Adipocyte (in vitro differentiated cells): ENCODE data around the gene CASKIN1.

Source experiments
- DNase-seq: peaks from one replicate; pipeline ENCODE4 v3.0.0-alpha.2; 2015; ENCODE audit warnings: low read depth
- H3K27me3 ChIP-seq: replicated peaks from 2 replicates; pipeline ENCODE4 v1.7.0; 2013; ENCODE audit warnings: mild to moderate bottlenecking, low read length, moderate library complexity; ENCODE audit not compliant: control insufficient read depth, insufficient read depth
- H3K36me3 ChIP-seq: 2 replicates; pipeline ENCODE4 v1.7.0; 2013; ENCODE audit warnings: low read length, mild to moderate bottlenecking, moderate library complexity; ENCODE audit not compliant: control insufficient read depth, insufficient read depth, severe bottlenecking
- H3K4me1 ChIP-seq: 2 replicates; pipeline ENCODE4 v1.7.0; 2013; ENCODE audit warnings: mild to moderate bottlenecking, low read length, moderate library complexity; ENCODE audit not compliant: control insufficient read depth, insufficient read depth
- H3K4me3 ChIP-seq: 2 replicates; pipeline ENCODE4 v1.7.0; 2013; ENCODE audit warnings: mild to moderate bottlenecking, low read length, moderate library complexity
- H3K9ac ChIP-seq: 2 replicates; pipeline ENCODE4 v1.7.0; 2013; ENCODE audit warnings: mild to moderate bottlenecking, low read length, moderate library complexity
- H3K9me3 ChIP-seq: 2 replicates; pipeline ENCODE4 v1.7.0; 2013; ENCODE audit warnings: mild to moderate bottlenecking, low read length, moderate library complexity; ENCODE audit not compliant: control insufficient read depth

CASKIN1 gene

GRCh38 chr16:2196981-2197511, 641 bp upstream of the CASKIN1 start:
- Histone ChIP-seq H3K36me3 (no peaks in the 10 kb centered on the region), H3K27me3 (peaks cover 51% of the 10 kb centered on the region), H3K4me1 (no peaks in the 10 kb centered on the region), H3K4me3 (no peak overlapping the region), H3K9ac (no peak overlapping the region), H3K9me3 (peaks cover 9% of the 10 kb centered on the region)
- no peak for DNase-seq

DNA sequence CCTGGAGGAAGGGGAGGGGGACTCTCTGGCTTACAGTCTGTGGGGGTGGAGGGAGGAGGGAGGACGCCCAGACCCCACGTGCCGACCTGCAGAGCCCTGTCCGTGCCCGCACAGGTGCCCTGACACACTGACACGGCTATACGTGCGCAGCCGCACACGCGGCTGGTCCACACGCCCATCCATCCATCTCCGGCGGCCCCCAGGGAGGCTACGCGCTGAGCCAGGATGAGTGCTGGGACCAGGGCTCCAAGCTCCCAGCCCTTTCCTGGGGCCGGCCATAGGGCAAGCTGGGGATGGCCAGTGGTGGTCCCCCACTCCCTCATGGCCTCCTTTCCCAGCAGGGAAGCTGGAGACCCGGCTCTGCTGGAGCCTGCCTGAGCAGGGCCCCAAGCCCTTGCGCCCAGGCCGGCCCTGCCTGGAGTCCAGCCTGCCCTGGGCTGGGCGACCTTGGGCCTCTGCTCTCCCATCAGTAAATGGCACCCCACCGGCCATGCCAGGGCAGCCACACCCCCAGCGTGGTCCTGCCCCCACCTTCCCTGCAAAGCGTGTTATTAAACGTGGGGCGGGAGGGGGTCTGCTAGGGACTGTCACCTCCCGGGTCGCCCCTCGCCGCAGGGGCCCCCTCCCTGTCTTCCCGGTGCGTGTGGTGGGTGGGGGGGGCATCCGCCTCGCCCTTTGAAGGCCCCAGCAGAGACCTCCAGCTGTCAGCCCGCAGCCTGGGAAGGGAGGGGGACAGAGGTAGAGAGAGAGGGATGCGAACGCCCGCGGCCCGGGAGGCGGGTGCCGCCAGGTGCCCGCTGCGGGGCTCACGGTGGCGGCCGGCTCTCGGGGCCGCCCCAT, 863 bp downstream of the CASKIN1 start:
- no peaks in the 10 kb centered on the region for H3K36me3 ChIP-seq
- H3K9ac ChIP-seq: no peak overlapping the region
- H3K9me3 ChIP-seq: peaks cover 6% of the 10 kb centered on the region
- DNase-seq: peak; percentile 5
- no peaks in the 10 kb centered on the region for H3K4me1 ChIP-seq
- H3K27me3 ChIP-seq: peaks cover 54% of the 10 kb centered on the region
- H3K4me3 ChIP-seq: no peak overlapping the region

- DNase-seq: peak; percentile 21
- Histone ChIP-seq H3K9me3 (no peaks in the 10 kb centered on the region), H3K27me3 (peaks cover 53% of the 10 kb centered on the region), H3K9ac (no peak overlapping the region), H3K36me3 (no peaks in the 10 kb centered on the region), H3K4me1 (no peaks in the 10 kb centered on the region), H3K4me3 (no peak overlapping the region)
Observed at GRCh38 chr16:2194852-2195321, 1.5 kb downstream of the CASKIN1 start.

GRCh38 chr16:2194166-2194834, 2.1 kb downstream of the CASKIN1 start:
- H3K4me3 ChIP-seq: no peak overlapping the region
- no peaks in the 10 kb centered on the region for H3K9me3 ChIP-seq
- no peak overlapping the region for H3K9ac ChIP-seq
- no peaks in the 10 kb centered on the region for H3K4me1 ChIP-seq
- peak; percentile 30 for DNase-seq
- H3K36me3 ChIP-seq: no peaks in the 10 kb centered on the region
- peaks cover 48% of the 10 kb centered on the region for H3K27me3 ChIP-seq

GRCh38 chr16:2191446-2191706, 5.0 kb downstream of the CASKIN1 start:
- no peaks in the 10 kb centered on the region for H3K4me1 ChIP-seq
- H3K4me3 ChIP-seq: no peak overlapping the region
- H3K36me3 ChIP-seq: no peaks in the 10 kb centered on the region
- H3K9ac ChIP-seq: no peak overlapping the region
- no peaks in the 10 kb centered on the region for H3K9me3 ChIP-seq
- DNase-seq: no peak
- H3K27me3 ChIP-seq: peaks cover 27% of the 10 kb centered on the region

DNA sequence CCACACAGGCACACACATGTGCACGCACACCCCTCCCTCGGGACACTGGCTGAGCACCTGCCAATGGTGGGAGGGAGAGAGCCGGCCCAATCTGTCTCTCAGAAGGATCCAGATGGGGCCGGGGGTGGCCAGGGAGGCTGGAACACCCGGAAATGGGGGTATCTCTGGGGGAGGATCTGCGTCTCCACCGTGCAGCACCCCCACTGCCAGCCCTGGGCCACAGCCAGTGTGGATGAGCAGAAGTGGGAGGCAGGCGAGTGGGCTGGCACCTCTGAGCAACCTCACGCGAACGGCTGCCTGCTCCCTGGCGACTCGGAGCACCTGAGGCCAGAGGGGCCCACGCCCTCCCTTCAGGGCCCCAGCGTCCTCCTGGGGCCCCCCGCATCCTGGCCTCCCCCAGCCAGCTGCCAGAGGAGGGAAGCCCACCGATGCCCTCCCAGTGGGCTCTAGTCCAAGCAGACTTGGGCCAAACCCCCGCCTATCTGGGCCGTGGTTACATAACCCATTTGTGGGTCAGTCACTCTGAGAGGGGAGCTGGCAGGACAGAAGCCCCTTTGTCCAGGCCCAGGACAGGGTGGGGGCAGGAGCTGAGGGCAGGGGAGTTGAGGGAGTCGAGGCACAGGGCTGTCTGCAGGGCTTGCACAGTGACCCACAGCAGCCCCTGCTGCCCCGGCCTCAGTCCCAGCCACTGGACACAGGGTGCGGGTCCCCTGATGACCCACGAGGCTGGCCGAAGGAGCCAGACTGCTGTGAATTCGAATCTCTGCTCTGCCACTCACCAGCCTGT, 5.6 kb downstream of the CASKIN1 start:
- Histone ChIP-seq H3K4me1 (no peaks in the 10 kb centered on the region), H3K4me3 (no peak overlapping the region), H3K27me3 (peaks cover 27% of the 10 kb centered on the region), H3K9me3 (no peaks in the 10 kb centered on the region), H3K36me3 (no peaks in the 10 kb centered on the region), H3K9ac (no peak overlapping the region)
- no peak for DNase-seq

DNA sequence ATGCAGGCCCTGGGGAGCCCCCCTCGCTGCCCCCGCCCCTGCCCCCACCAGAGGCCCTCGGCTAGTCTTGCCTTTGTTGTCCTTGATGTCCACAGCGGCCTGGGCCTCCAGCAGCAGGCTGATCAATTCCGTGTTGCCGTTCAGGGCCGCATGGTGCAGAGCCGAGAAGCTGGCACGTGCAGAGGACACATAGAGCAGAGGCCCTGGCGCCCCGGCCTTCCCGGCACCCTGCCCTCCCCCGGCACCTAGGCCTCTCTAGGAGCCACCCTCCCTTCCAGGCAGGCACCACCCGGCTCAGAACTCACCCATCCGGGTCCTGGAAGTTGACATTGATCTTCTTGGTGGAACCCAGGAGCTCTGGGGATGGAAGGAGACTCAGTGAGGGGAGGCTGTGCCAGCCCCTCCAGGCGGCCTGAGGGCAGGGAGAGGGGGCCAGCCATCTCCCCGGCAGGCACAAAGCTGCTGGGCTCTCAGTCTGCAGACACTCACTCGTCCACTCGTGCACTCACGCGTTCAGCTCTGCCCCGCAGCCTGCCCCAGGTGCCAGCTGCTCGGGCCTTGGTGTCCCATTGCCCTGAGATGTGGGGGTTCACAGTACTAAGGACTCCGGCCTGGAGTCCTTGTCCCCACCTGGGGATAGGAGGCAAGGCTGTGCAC, 6.3 kb downstream of the CASKIN1 start:
- H3K4me1 ChIP-seq: no peaks in the 10 kb centered on the region
- DNase-seq: no peak
- no peaks in the 10 kb centered on the region for H3K36me3 ChIP-seq
- H3K4me3 ChIP-seq: no peak overlapping the region
- H3K27me3 ChIP-seq: peaks cover 22% of the 10 kb centered on the region
- no peak overlapping the region for H3K9ac ChIP-seq
- no peaks in the 10 kb centered on the region for H3K9me3 ChIP-seq

- H3K9ac ChIP-seq: no peak overlapping the region
- peaks cover 15% of the 10 kb centered on the region for H3K27me3 ChIP-seq
- H3K4me3 ChIP-seq: no peak overlapping the region
- H3K36me3 ChIP-seq: no peaks in the 10 kb centered on the region
- DNase-seq: no peak
- no peaks in the 10 kb centered on the region for H3K9me3 ChIP-seq
- no peaks in the 10 kb centered on the region for H3K4me1 ChIP-seq
Observed at GRCh38 chr16:2189252-2189893, 7.0 kb downstream of the CASKIN1 start.

GRCh38 chr16:2188395-2188794, 8.0 kb downstream of the CASKIN1 start:
- no peaks in the 10 kb centered on the region for H3K9me3 ChIP-seq
- no peaks in the 10 kb centered on the region for H3K4me1 ChIP-seq
- H3K27me3 ChIP-seq: peaks cover 6% of the 10 kb centered on the region
- no peaks in the 10 kb centered on the region for H3K36me3 ChIP-seq
- no peak overlapping the region for H3K4me3 ChIP-seq
- no peak for DNase-seq
- H3K9ac ChIP-seq: no peak overlapping the region

GRCh38 chr16:2187212-2187611, 9.2 kb downstream of the CASKIN1 start:
- Histone ChIP-seq H3K4me1 (no peaks in the 10 kb centered on the region), H3K27me3 (peaks cover 3% of the 10 kb centered on the region), H3K36me3 (no peaks in the 10 kb centered on the region), H3K9me3 (no peaks in the 10 kb centered on the region), H3K4me3 (no peak overlapping the region), H3K9ac (no peak overlapping the region)
- no peak for DNase-seq
